Measurements from ENCODE around the gene ING3. TPM values are rescaled to one million over a fixed set of nuclear protein-coding genes. Genes with fewer than 3 reads are reported as not detected.

ING3 gene
- total RNA-seq, 1 experiment from 2014 or later: 23.1 TPM

DNA sequence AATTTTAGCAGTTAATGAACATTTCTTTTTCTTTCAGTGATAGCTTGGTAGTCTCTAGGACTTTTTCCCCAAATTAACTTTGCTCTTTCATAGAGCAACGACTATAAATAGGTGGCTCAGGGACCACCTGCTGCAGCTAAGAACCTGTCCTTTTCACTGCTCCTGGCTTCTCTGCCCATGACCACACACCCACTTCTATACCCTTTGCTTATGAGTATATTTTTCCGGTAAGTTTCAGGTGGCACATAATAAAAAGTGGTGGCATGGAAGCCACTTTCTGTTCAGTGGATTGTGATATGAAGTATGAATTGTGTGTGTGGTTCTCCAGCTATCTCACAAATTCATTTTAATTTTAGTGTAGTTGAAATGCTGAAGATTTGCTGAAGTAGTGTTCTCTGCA is 1.2 kb downstream of the ING3 start:
- Histone ChIP-seq H3K9ac (ENCODE audit: extremely low read depth, insufficient read length, low read length) (no peak overlapping the region), H3K4ac (ENCODE audit: low read depth, low read length) (no peak overlapping the region), H4K8ac (replicated peaks; ENCODE audit: insufficient read length, low read depth, low read length) (no peak overlapping the region), H3K56ac (ENCODE audit: insufficient read length, low read depth, low read length) (no peak overlapping the region), H3K4me2 (ENCODE audit: insufficient read depth, insufficient read length, low read length) (peak overlapping the region; percentile 83), H2BK20ac (ENCODE audit: low read depth, low read length, poor library complexity, severe bottlenecking) (no peak overlapping the region), H2BK15ac (ENCODE audit: low read depth, low read length) (no peak overlapping the region), H3K9me3 (ENCODE audit: control insufficient read depth, low read depth, low read length) (no peaks in the 10 kb centered on the region), H3K27ac (ENCODE audit: insufficient read length, low read depth, low read length) (no peak overlapping the region), H2BK12ac (ENCODE audit: insufficient read length, low read depth, low read length) (no peak overlapping the region), H4K5ac (ENCODE audit: insufficient read length, low read depth, low read length) (no peak overlapping the region), H3T11ph (ENCODE audit: low read length) (no peak overlapping the region), H2AFZ (ENCODE audit: low read length) (no peak overlapping the region), H3K23me2 (ENCODE audit: insufficient read length, low read depth, low read length, poor library complexity, severe bottlenecking) (peaks cover 4% of the 10 kb centered on the region), H3K18ac (ENCODE audit: insufficient read length, low read depth, low read length) (no peak overlapping the region), H3K14ac (ENCODE audit: insufficient read depth, low read length) (no peak overlapping the region), H4K91ac (ENCODE audit: insufficient read length, low read depth, low read length) (no peak overlapping the region), H2BK120ac (ENCODE audit: low read depth, low read length, poor library complexity, severe bottlenecking) (no peak overlapping the region), H4K20me1 (ENCODE audit: control insufficient read depth, insufficient read depth, insufficient read length) (no peaks in the 10 kb centered on the region), H3K79me2 (ENCODE audit: insufficient read depth, low read length) (0 out of 2 replicates have a peak, but pooled peaks cover 2% of the 10 kb centered on the region), H3K27me3 (ENCODE audit: insufficient read depth, low read length) (no peaks in the 10 kb centered on the region), H2BK5ac (ENCODE audit: insufficient read length, low read length) (no peak overlapping the region), H3K4me1 (ENCODE audit: insufficient read depth, low read length) (no peaks in the 10 kb centered on the region; the same call in 1 of the 2 replicates), H2AK5ac (ENCODE audit: insufficient read length, low read length) (no peak overlapping the region), H3K79me1 (ENCODE audit: insufficient read depth, low read depth, low read length, poor library complexity, severe bottlenecking) (peaks cover 3% of the 10 kb centered on the region), H3K23ac (ENCODE audit: insufficient read length, low read depth, low read length) (no peak overlapping the region)
- no peaks in the 10 kb centered on the region for H3K9me3 Mint-ChIP-seq
- TF ChIP-seq, protein P1, sequence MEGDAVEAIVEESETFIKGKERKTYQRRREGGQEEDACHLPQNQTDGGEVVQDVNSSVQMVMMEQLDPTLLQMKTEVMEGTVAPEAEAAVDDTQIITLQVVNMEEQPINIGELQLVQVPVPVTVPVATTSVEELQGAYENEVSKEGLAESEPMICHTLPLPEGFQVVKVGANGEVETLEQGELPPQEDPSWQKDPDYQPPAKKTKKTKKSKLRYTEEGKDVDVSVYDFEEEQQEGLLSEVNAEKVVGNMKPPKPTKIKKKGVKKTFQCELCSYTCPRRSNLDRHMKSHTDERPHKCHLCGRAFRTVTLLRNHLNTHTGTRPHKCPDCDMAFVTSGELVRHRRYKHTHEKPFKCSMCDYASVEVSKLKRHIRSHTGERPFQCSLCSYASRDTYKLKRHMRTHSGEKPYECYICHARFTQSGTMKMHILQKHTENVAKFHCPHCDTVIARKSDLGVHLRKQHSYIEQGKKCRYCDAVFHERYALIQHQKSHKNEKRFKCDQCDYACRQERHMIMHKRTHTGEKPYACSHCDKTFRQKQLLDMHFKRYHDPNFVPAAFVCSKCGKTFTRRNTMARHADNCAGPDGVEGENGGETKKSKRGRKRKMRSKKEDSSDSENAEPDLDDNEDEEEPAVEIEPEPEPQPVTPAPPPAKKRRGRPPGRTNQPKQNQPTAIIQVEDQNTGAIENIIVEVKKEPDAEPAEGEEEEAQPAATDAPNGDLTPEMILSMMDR (conservative IDR thresholded peaks at IDR 0.05): no peak
- peaks cover 10 to 38% (median 29%) of the 10 kb centered on the region in 3 experiments; a peak in 6 of 7 replicates for H3K36me3 Mint-ChIP-seq (ENCODE audit: insufficient read depth in 1 of 3, low read depth in 3 of 3)
- H3K4me1 Mint-ChIP-seq: peaks cover 12% of the 10 kb centered on the region in 2 experiments
- DNase-seq: no peak
- WGBS (ENCODE audit: extremely low coverage, insufficient read length, low lambda C conversion rate): no CpG with 5 or more reads among the region's 2 CpGs
- H3K4me3 Mint-ChIP-seq: peak overlapping the region; percentile 81 to 87; a peak in 4 of 5 replicates
- H3K27me3 Mint-ChIP-seq (ENCODE audit: low read depth): no peaks in the 10 kb centered on the region
- no peak overlapping the region for H3K27ac Mint-ChIP-seq
